Keratinocyte (primary cell): Measurements from ENCODE around the gene HADHB.

Source experiments
- EZH2 ChIP-seq: IDR thresholded peaks from one replicate; pipeline ENCODE4 v1.6.1; 2012; ENCODE audit warnings: inconsistent platforms, mild to moderate bottlenecking, low read length, moderate library complexity
- TF ChIP-seq, protein P1 (sequence below), 3 experiments: IDR thresholded peaks in 1 of 3; conservative IDR thresholded peaks in 1 of 3; optimal IDR thresholded peaks in 1 of 3; 2 replicates in 2 of 3; 3 replicates in 1 of 3; pipeline versions ENCODE3 to v1.5.1; 2011; ENCODE audit warnings: low read length in 3 of 3, mild to moderate bottlenecking in 3 of 3, moderate library complexity in 2 of 3, control low read depth in 1 of 3, inconsistent platforms in 1 of 3; ENCODE audit not compliant: insufficient read depth in 2 of 3; ENCODE audit errors: extremely low read depth in 1 of 3

DNA sequence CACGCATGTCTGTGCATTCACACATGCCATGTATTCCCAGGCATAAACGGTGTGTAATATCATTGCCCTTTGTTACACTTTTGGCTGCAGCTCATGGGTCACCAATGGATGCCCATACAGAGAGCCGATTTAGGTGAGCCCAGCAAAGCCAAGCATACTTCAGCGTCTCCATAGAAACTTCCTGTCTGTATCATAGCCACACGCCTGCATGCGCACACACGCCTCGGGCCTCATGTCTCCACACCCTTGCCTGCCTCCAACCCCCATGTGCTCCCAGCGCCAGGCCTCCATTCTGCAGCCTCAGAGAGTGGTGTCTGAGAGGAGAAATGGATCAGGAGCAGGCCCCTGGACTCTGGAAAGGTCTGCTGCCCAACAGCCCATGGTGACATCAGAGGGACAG lies 67.7 kb downstream of the HADHB start:
- TF ChIP-seq, protein P1, sequence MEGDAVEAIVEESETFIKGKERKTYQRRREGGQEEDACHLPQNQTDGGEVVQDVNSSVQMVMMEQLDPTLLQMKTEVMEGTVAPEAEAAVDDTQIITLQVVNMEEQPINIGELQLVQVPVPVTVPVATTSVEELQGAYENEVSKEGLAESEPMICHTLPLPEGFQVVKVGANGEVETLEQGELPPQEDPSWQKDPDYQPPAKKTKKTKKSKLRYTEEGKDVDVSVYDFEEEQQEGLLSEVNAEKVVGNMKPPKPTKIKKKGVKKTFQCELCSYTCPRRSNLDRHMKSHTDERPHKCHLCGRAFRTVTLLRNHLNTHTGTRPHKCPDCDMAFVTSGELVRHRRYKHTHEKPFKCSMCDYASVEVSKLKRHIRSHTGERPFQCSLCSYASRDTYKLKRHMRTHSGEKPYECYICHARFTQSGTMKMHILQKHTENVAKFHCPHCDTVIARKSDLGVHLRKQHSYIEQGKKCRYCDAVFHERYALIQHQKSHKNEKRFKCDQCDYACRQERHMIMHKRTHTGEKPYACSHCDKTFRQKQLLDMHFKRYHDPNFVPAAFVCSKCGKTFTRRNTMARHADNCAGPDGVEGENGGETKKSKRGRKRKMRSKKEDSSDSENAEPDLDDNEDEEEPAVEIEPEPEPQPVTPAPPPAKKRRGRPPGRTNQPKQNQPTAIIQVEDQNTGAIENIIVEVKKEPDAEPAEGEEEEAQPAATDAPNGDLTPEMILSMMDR (optimal IDR thresholded peaks at IDR 0.05 in 1 of 3, IDR thresholded peaks at IDR 0.05 in 1 of 3, conservative IDR thresholded peaks at IDR 0.05 in 1 of 3; ENCODE audit: extremely low read depth in 1 of 3, insufficient read depth in 2 of 3, low read length in 3 of 3), result no peak
- TF ChIP-seq EZH2, result no peak
